Colonic mucosa (tissue), 4 donors: ENCODE data around the gene THSD4. TPM values are rescaled to one million over a fixed set of nuclear protein-coding genes. Genes with fewer than 3 reads are reported as not detected.

Experiments used
- DNase-seq: peaks from one replicate; pipeline ENCODE4 v3.0.0-alpha.2; 2020
- H3K27ac ChIP-seq: fragments of 200-600 bp; one replicate; pipeline ENCODE4 v1.8.0; 2021
- H3K27me3 ChIP-seq: fragments of 200-600 bp; one replicate; pipeline ENCODE4 v1.8.0; 2021
- H3K36me3 ChIP-seq: fragments of 200-600 bp; one replicate; pipeline ENCODE4 v1.8.0; 2021
- H3K4me1 ChIP-seq: fragments of 200-600 bp; one replicate; pipeline ENCODE4 v1.8.0; 2021; ENCODE audit warnings: mild to moderate bottlenecking
- H3K4me3 ChIP-seq: fragments of 200-600 bp; one replicate; pipeline ENCODE4 v1.8.0; 2021
- H3K9ac ChIP-seq, 2 donors: one replicate each; pipeline ENCODE4 v1.7.0; 2013; ENCODE audit warnings: control low read depth in 2 of 2, low read depth in 2 of 2, low read length in 2 of 2
- H3K9me3 ChIP-seq: fragments of 200-600 bp; one replicate; pipeline ENCODE4 v1.8.0; 2021
- intact Hi-C: fragments of 100-400 bp; cut with DNase I; formaldehyde crosslinking; loops from one replicate; pipeline ENCODE4 v1.14.1; 2022
- total RNA-seq, 2 donors: library from RNA; stranded (reverse); fragmentation: NEBNext Ultra II Directional in 1 of 2; extraction: Animal tissue kit (Norgen Biotek cat#: 25700) in 1 of 2; gene quantifications; one replicate each; pipeline ENCODE4 v1.2.1, GENCODE V29; 2021
- TF ChIP-seq, protein P1 (sequence below): fragments of 200-600 bp; IDR thresholded peaks from one replicate; pipeline ENCODE4 v1.8.0; 2022; ENCODE audit warnings: antibody characterized with exemption, mild to moderate bottlenecking
- donor health status: healthy.
- donor health status: DM: no; HTN: no; CAD: no.
- donor health status: DM: no; HTN: no; CAD: no.

THSD4 gene
- total RNA-seq, 2 donors from 2014 or later, result 18.8 to 23.5 TPM

DNA sequence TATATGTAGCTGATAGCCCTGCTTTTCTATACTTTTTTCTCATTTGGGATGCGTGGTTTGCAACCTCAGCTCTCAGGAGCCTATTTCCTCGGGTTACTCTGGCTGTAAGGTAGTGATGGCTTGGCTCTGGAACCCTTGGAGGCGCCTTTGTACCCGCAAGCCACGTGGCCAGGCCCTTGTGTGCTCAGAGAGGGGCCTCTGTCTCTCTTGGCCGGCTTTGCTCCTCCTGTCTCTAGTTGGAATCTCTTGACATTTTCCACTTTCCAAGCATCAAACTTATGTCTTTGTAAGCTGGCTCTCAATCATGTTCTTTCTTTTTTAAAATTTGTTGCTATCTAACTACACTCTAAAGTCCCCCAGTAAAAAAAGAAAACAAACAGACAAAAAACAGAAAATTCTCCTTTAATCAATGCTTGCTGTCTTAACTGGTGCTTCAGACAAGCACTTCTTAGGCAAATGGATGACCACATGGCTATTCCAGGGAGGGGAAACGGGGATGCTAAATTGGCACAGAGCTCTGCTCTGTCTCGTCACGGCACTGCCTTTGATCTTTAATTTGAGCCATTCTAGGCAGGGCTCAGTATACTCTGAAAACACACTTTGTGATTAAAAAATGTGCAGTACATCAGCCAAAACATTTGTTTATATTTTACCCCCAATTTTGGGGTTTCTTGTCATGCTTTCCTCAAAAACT, 514.7 kb downstream of the THSD4 start:
- H3K27me3 ChIP-seq, result no peaks in the 10 kb centered on the region
- no peaks in the 10 kb centered on the region for H3K4me1 ChIP-seq
- no peaks in the 10 kb centered on the region for H3K9me3 ChIP-seq
- H3K9ac ChIP-seq, result no peak overlapping the region
- intact Hi-C loops, result no loop called here
- DNase-seq, result no peak
- TF ChIP-seq, protein P1, sequence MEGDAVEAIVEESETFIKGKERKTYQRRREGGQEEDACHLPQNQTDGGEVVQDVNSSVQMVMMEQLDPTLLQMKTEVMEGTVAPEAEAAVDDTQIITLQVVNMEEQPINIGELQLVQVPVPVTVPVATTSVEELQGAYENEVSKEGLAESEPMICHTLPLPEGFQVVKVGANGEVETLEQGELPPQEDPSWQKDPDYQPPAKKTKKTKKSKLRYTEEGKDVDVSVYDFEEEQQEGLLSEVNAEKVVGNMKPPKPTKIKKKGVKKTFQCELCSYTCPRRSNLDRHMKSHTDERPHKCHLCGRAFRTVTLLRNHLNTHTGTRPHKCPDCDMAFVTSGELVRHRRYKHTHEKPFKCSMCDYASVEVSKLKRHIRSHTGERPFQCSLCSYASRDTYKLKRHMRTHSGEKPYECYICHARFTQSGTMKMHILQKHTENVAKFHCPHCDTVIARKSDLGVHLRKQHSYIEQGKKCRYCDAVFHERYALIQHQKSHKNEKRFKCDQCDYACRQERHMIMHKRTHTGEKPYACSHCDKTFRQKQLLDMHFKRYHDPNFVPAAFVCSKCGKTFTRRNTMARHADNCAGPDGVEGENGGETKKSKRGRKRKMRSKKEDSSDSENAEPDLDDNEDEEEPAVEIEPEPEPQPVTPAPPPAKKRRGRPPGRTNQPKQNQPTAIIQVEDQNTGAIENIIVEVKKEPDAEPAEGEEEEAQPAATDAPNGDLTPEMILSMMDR, result no peak
- no peaks in the 10 kb centered on the region for H3K36me3 ChIP-seq
- H3K27ac ChIP-seq, result no peak overlapping the region
- H3K4me3 ChIP-seq, result no peak overlapping the region

DNA sequence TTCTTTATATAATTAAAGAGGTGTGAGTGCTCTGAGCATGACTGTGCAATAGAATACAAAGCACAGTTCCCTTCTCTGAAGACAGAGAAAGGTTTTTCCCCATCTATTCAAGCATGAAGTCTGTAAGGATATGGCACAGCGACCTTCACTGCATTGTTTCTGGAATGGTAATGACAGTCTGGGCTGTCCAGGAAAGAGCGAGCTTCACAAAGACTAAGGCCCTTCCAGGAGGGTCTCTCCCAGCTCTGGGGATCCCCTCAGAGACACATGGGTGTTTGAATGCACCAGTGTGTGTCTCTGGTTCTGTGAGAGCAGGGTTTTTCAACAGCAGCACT, 515.2 kb downstream of the THSD4 start:
- Histone ChIP-seq H3K4me3 (no peak overlapping the region), H3K27ac (no peak overlapping the region), H3K36me3 (no peaks in the 10 kb centered on the region), H3K27me3 (no peaks in the 10 kb centered on the region), H3K9ac (no peak overlapping the region), H3K9me3 (no peaks in the 10 kb centered on the region), H3K4me1 (no peaks in the 10 kb centered on the region)
- DNase-seq, result no peak
- intact Hi-C loops, result no loop called here
- TF ChIP-seq, protein P1, result no peak

DNA sequence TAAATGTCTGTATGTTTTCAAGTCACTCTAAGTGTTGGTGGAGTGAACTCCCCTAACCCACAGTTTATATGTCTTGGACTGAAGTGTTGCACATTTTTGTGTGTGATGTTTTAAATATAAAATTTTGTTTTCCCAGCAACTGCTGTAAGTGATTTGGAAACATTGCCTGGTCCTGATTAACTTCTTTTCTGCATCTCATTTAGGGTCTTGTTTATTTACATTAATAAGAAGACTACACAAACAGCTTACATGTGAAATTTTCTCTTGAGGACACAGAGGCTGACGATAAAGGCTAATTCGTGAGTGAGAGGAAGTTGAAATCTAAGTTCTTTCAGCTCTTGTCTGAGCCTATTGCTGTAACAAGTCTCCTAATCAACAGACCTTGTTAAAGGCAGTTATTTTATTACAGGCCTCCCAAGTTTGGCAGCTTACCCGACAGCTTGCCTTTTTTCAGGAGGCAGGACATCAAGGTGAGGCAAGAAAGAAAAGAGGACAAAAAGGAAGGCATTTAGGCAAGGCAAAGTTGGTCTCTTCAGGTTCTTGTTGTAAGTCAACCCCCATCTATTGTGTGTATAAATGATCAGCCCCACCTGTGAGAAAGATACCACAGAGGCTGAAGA, 517.4 kb downstream of the THSD4 start:
- Histone ChIP-seq H3K9me3 (no peaks in the 10 kb centered on the region), H3K4me1 (no peaks in the 10 kb centered on the region), H3K9ac (no peak overlapping the region), H3K27ac (no peak overlapping the region), H3K36me3 (no peaks in the 10 kb centered on the region), H3K27me3 (no peaks in the 10 kb centered on the region), H3K4me3 (no peak overlapping the region)
- intact Hi-C loops, result no loop called here
- DNase-seq, result no peak
- TF ChIP-seq, protein P1, result no peak

DNA sequence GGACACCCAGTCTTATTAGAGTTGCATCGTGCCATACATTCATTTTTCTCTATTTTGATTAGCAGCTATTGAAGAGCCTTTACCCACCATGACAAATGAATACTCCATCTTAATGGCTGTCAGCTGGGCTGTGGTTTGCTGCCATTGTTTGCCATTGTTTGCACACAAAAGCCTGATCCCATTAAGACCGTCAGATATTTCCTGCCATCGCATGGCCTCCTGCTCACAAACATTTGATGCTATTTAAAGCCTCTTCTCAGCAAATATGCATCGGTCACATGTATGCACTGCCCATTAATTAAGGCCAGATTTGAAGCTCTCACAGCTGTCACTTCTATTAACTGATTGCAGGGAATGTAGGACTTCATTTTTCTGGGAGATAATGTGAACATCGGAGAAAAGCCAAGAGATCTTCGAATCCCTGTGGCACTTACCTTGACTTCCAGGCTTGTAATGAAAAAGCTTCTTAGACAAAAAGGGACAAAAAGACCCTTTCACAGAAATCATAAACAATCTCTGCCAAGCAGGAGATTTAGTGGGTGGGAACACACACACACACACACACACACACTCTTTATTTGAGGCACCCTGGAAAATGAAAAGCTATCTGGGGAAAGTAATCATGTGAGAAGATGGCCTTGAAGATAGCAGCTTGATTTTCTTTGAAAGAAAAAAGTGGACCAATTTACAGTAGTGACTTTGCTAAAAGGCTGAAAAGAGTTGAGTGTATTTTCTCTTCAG, 519.7 kb downstream of the THSD4 start:
- H3K36me3 ChIP-seq, result no peaks in the 10 kb centered on the region
- H3K4me1 ChIP-seq, result no peaks in the 10 kb centered on the region
- no peak overlapping the region for H3K4me3 ChIP-seq
- H3K27me3 ChIP-seq, result no peaks in the 10 kb centered on the region
- no peak overlapping the region for H3K9ac ChIP-seq
- DNase-seq, result no peak
- no peaks in the 10 kb centered on the region for H3K9me3 ChIP-seq
- no peak overlapping the region for H3K27ac ChIP-seq
- TF ChIP-seq, protein P1, result no peak
- intact Hi-C loops, result no loop called here

DNA sequence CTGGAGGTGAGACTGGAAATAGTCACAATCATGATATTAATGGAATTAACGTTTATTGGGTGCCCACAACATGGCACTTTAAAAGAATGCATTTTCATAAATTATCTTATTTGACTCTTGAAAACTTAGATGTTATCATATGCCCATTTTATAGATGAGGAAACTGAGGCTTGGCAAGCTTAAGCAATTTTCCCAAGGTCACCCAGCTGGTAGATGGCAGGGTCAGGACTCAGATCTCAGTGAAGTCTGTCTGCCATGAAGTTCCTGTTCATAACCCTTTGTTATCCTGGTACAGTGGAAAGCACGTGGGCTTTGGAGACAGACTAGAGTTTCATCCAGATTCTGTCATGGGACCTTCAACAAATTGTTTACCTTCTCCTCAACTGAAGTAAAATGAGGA, 520.5 kb downstream of the THSD4 start:
- H3K9me3 ChIP-seq, result no peaks in the 10 kb centered on the region
- TF ChIP-seq, protein P1, result no peak
- no peak overlapping the region for H3K4me3 ChIP-seq
- intact Hi-C loops, result no loop called here
- H3K4me1 ChIP-seq, result no peaks in the 10 kb centered on the region
- H3K9ac ChIP-seq, result no peak overlapping the region
- H3K27ac ChIP-seq, result no peak overlapping the region
- no peaks in the 10 kb centered on the region for H3K36me3 ChIP-seq
- H3K27me3 ChIP-seq, result no peaks in the 10 kb centered on the region
- no peak for DNase-seq
